Loucy (cell line): ENCODE results near the gene PODXL2.

Source experiments
- H2AFZ ChIP-seq: fragments of 200-600 bp; sonication (generic); 2 replicates; pipeline ENCODE4 v1.6.0; 2016; ENCODE audit warnings: antibody characterized with exemption, mild to moderate bottlenecking, low read length, moderate library complexity
- H3F3A ChIP-seq: fragments of 200-600 bp; 2 replicates; pipeline ENCODE4 v1.6.0; 2016; ENCODE audit warnings: antibody characterized with exemption, low read depth, mild to moderate bottlenecking
- H3K27me3 ChIP-seq: fragments of 200-600 bp; sonication (generic); 2 replicates; pipeline ENCODE4 v1.6.1; 2014; ENCODE audit warnings: low read length, mild to moderate bottlenecking; ENCODE audit not compliant: insufficient read depth, poor library complexity, severe bottlenecking
- H3K36me3 ChIP-seq: fragments of 200-600 bp; sonication (generic); 2 replicates; pipeline ENCODE4 v1.6.1; 2016; ENCODE audit warnings: low read length; ENCODE audit not compliant: insufficient read depth
- H3K4me1 ChIP-seq: fragments of 200-600 bp; sonication (generic); 2 replicates; pipeline ENCODE4 v1.5.1; 2014; ENCODE audit warnings: low read length, mild to moderate bottlenecking; ENCODE audit not compliant: insufficient read depth, poor library complexity, severe bottlenecking
- H3K4me2 ChIP-seq: fragments of 200-600 bp; sonication (generic); 2 replicates; pipeline ENCODE4 v1.6.0; 2014; ENCODE audit warnings: antibody characterized with exemption, low read length, low read depth, mild to moderate bottlenecking; ENCODE audit not compliant: poor library complexity, severe bottlenecking
- H3K4me3 ChIP-seq: fragments of 200-600 bp; sonication (generic); 2 replicates; pipeline ENCODE4 v1.5.1; 2014; ENCODE audit warnings: low read length, mild to moderate bottlenecking, mixed read lengths; ENCODE audit not compliant: poor library complexity, severe bottlenecking
- H3K79me2 ChIP-seq: fragments of 200-600 bp; sonication (generic); 2 replicates; pipeline ENCODE4 v1.6.1; 2014; ENCODE audit warnings: low read length; ENCODE audit not compliant: insufficient read depth
- H3K9ac ChIP-seq: fragments of 200-600 bp; sonication (generic); 2 replicates; pipeline ENCODE4 v1.6.0; 2014; ENCODE audit warnings: mild to moderate bottlenecking, low read depth, low read length, moderate library complexity; ENCODE audit not compliant: poor library complexity, severe bottlenecking
- H3K9me2 ChIP-seq: fragments of 200-600 bp; sonication (generic); replicated peaks from 2 replicates; pipeline ENCODE4 v1.6.1; 2016; ENCODE audit warnings: low read depth, low read length, mixed read lengths
- H3K9me3 ChIP-seq: fragments of 200-600 bp; sonication (generic); 2 replicates; pipeline ENCODE4 v1.6.1; 2014; ENCODE audit warnings: mild to moderate bottlenecking, antibody characterized with exemption, low read length, low read depth; ENCODE audit not compliant: insufficient read depth
- H4K20me1 ChIP-seq: fragments of 200-600 bp; sonication (generic); 2 replicates; pipeline ENCODE4 v1.6.0; 2014; ENCODE audit warnings: antibody characterized with exemption, low read length, mild to moderate bottlenecking; ENCODE audit not compliant: insufficient read depth, poor library complexity, severe bottlenecking
- EZH2phosphoT487 ChIP-seq: fragments of 200-600 bp; IDR thresholded peaks from 2 replicates; pipeline ENCODE4 v1.6.1; 2018; ENCODE audit warnings: antibody characterized with exemption, mild to moderate bottlenecking, moderate library complexity, borderline replicate concordance
- TF ChIP-seq, protein P1 (sequence below): fragments of 200-600 bp; sonication (generic); conservative IDR thresholded peaks from 2 replicates; pipeline ENCODE4 v1.5.1; 2014; ENCODE audit warnings: mild to moderate bottlenecking, antibody characterized with exemption, low read length

PODXL2 gene

DNA sequence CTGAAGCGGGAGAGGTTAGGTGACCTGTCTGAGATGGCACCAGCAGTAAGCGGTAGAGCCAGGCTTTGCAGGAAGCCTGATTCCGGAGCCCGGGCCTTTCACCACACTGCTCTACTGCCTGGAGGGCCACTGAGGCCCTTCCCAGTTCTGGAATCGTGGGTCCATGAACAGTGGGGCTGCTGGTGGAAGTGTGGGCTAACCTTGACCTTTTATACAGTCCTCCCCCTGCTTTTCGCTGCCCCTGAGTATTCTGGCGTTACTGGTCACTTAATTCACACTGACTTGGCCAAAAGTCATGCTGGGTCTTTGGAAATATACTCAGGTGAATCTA is 41.2 kb downstream of the PODXL2 start:
- no peak overlapping the region for H2AFZ ChIP-seq
- H3K4me2 ChIP-seq, result no peak overlapping the region
- peaks cover 21% of the 10 kb centered on the region for H3K79me2 ChIP-seq
- TF ChIP-seq, protein P1, sequence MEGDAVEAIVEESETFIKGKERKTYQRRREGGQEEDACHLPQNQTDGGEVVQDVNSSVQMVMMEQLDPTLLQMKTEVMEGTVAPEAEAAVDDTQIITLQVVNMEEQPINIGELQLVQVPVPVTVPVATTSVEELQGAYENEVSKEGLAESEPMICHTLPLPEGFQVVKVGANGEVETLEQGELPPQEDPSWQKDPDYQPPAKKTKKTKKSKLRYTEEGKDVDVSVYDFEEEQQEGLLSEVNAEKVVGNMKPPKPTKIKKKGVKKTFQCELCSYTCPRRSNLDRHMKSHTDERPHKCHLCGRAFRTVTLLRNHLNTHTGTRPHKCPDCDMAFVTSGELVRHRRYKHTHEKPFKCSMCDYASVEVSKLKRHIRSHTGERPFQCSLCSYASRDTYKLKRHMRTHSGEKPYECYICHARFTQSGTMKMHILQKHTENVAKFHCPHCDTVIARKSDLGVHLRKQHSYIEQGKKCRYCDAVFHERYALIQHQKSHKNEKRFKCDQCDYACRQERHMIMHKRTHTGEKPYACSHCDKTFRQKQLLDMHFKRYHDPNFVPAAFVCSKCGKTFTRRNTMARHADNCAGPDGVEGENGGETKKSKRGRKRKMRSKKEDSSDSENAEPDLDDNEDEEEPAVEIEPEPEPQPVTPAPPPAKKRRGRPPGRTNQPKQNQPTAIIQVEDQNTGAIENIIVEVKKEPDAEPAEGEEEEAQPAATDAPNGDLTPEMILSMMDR, result no peak
- no peak for TF ChIP-seq EZH2phosphoT487
- H4K20me1 ChIP-seq, result no peaks in the 10 kb centered on the region
- H3K9me2 ChIP-seq, result no peaks in the 10 kb centered on the region
- no peaks in the 10 kb centered on the region for H3F3A ChIP-seq
- H3K9ac ChIP-seq, result no peak overlapping the region
- no peaks in the 10 kb centered on the region for H3K9me3 ChIP-seq
- H3K4me3 ChIP-seq, result no peak overlapping the region
- H3K4me1 ChIP-seq, result peaks cover 13% of the 10 kb centered on the region
- H3K27me3 ChIP-seq, result no peaks in the 10 kb centered on the region
- H3K36me3 ChIP-seq, result no peaks in the 10 kb centered on the region

DNA sequence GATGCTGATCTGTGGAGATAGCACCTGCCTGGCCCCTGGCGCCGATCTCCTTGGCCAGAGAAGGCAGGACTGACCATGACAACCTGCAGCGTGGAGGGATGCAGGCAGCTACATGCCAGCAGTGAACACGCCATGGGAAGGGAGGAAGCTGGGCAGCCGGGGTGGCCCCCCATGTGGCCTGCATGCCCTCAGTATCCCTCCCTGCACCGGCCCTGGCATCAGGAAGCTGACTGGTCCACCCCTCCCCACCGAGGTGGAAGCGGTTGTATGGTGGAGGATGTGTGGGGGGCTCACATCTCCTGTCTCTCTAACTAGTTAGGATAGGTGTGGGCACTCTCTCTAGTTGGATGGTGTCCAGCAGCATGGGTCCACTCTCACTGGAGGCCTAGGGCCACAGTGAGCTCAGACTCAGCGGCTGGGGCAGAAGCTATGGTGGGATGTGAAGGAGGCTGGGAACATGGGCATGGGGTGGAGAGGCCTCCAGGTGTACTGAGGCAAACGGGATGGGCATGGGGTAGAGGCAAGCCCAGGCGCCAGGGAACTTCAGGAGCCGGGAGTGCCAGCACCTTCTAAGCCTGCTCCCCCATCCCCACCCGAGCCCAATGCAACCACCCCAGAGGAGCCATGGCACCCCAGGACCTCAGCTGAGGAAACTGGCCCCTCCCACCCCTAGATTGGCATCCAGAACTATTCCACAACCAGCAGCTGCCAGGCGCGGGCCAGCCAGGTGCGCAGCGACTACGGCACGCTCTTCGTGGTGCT is 42.0 kb downstream of the PODXL2 start:
- Histone ChIP-seq H3K4me1 (peaks cover 13% of the 10 kb centered on the region), H3K27me3 (no peaks in the 10 kb centered on the region), H3K9me3 (no peaks in the 10 kb centered on the region), H3K36me3 (no peaks in the 10 kb centered on the region), H3K9ac (peak overlapping the region; percentile 99), H4K20me1 (no peaks in the 10 kb centered on the region), H3F3A (no peaks in the 10 kb centered on the region), H3K4me2 (peak overlapping the region; percentile 78), H3K9me2 (no peaks in the 10 kb centered on the region), H2AFZ (no peak overlapping the region), H3K4me3 (peak overlapping the region; percentile 90), H3K79me2 (peaks cover 21% of the 10 kb centered on the region)
- TF ChIP-seq, protein P1, result no peak
- TF ChIP-seq EZH2phosphoT487, result no peak

DNA sequence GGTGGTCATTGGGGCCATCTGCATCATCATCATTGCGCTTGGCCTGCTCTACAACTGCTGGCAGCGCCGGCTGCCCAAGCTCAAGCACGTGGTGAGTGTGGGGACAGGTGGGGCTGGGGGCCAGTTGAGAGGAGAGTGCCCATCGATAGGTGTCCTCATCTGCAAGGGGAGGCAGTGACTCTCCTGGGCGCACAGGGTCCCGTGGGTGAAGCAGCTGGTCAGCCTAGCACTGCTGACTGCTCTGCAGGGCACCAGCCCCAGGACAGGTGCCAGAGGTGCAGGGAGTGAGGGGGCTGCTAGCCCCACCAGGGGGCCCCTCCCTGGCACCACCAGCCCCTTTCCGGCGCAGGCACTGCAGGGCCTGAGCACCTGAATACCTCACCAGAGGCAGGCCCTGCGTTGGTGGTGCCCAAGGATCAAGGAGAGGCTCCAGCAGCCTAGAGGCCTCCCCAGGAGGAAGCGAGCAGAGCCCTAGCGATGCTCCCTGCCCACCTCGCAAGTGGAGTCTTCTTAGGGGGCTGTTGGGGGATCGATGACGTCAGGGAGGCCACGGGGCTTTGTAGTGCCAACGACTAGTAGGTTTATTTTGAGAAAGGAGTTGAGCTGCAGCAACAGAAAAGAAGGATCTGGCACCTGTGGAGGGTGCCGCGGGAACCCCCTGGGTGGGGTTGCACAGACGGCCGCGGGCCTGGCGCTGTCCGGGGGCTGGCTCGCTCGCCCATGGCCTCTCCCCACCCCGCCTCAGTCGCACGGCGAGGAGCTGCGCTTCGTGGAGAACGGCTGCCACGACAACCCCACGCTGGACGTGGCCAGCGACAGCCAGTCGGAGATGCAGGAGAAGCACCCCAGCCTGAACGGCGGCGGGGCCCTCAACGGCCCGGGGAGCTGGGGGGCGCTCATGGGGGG is 42.8 kb downstream of the PODXL2 start:
- peak overlapping the region; percentile 99 for H3K9ac ChIP-seq
- H3K9me2 ChIP-seq, result no peaks in the 10 kb centered on the region
- H3K4me2 ChIP-seq, result peak overlapping the region; percentile 78
- no peaks in the 10 kb centered on the region for H4K20me1 ChIP-seq
- H3K9me3 ChIP-seq, result no peaks in the 10 kb centered on the region
- H3K36me3 ChIP-seq, result no peaks in the 10 kb centered on the region
- TF ChIP-seq, protein P1, result no peak
- TF ChIP-seq EZH2phosphoT487, result no peak
- H3K79me2 ChIP-seq, result peaks cover 21% of the 10 kb centered on the region
- H3F3A ChIP-seq, result no peaks in the 10 kb centered on the region
- H2AFZ ChIP-seq, result peak overlapping the region; percentile 88
- H3K27me3 ChIP-seq, result no peaks in the 10 kb centered on the region
- peaks cover 13% of the 10 kb centered on the region for H3K4me1 ChIP-seq
- peak overlapping the region; percentile 90 for H3K4me3 ChIP-seq
